ENCODE data around the gene SLC45A1.

Gene SLC45A1

GRCh38 chr1:8392522-8392921 is 74.6 kb downstream of the SLC45A1 start:
- Histone ChIP-seq H3K27me3 (ENCODE audit: insufficient read depth, low read length, poor library complexity, severe bottlenecking) (no peaks in the 10 kb centered on the region), H3F3A (ENCODE audit: low read depth) (peaks cover 7% of the 10 kb centered on the region; the same call in 1 of the 2 replicates), H3K4me2 (ENCODE audit: low read depth, low read length, poor library complexity, severe bottlenecking) (no peak overlapping the region), H2AFZ (ENCODE audit: low read length) (no peak overlapping the region), H3K9me2 (replicated peaks; ENCODE audit: low read depth, low read length) (no peaks in the 10 kb centered on the region), H3K9me3 (ENCODE audit: insufficient read depth, low read depth, low read length) (no peaks in the 10 kb centered on the region), H3K4me1 (ENCODE audit: insufficient read depth, low read length, poor library complexity, severe bottlenecking) (peaks cover 29% of the 10 kb centered on the region), H3K4me3 (ENCODE audit: low read length, poor library complexity, severe bottlenecking) (no peak overlapping the region), H3K9ac (ENCODE audit: low read depth, low read length, poor library complexity, severe bottlenecking) (no peak overlapping the region), H4K20me1 (ENCODE audit: insufficient read depth, low read length, poor library complexity, severe bottlenecking) (peaks cover 53% of the 10 kb centered on the region), H3K36me3 (ENCODE audit: insufficient read depth, low read length) (peaks cover 32% of the 10 kb centered on the region; the same call in 1 of the 2 replicates), H3K79me2 (ENCODE audit: insufficient read depth, low read length) (peaks cover 89% of the 10 kb centered on the region)
- no peak for TF ChIP-seq EZH2phosphoT487 (IDR thresholded peaks at IDR 0.05; ENCODE audit: borderline replicate concordance)
- no peak for TF ChIP-seq CTCF (conservative IDR thresholded peaks at IDR 0.05; ENCODE audit: low read length)

Data from Loucy (cell line).